ENCODE measurements around the gene HSPA8.

- TF ChIP-seq CTCF (IDR thresholded peaks at IDR 0.05 in 8 of 11, conservative IDR thresholded peaks at IDR 0.05 in 3 of 11): no peak
- no peak for TF ChIP-seq POLR2A (IDR thresholded peaks at IDR 0.05)
These were observed 43.2 kb downstream of the HSPA8 start for GRCh38 chr11:123018702-123019101.
